HG03354 (cell line): Measurements from ENCODE around the gene PALLD.

ENCODE experiments used
- ATAC-seq: cut with Tn5 transposase; IDR thresholded peaks from one replicate; pipeline ENCODE4 v1.9.1; 2021; ENCODE audit warnings: mild to moderate bottlenecking; ENCODE audit not compliant: unreplicated experiment, poor library complexity, severe bottlenecking

Gene PALLD

GRCh38 chr4:168551945-168552695 lies 55.3 kb downstream of the PALLD start:
- ATAC-seq = no peak

- no peak for ATAC-seq
These were observed 57.0 kb downstream of the PALLD start for GRCh38 chr4:168553714-168554370.

- ATAC-seq = no peak
These were observed 58.6 kb downstream of the PALLD start for GRCh38 chr4:168555437-168555836.

GRCh38 chr4:168557658-168558057 lies 60.8 kb downstream of the PALLD start:
- no peak for ATAC-seq

- no peak for ATAC-seq
These were observed 61.7 kb downstream of the PALLD start for GRCh38 chr4:168558599-168558998.

GRCh38 chr4:168560184-168561180 lies 63.6 kb downstream of the PALLD start:
- ATAC-seq = no peak

GRCh38 chr4:168562041-168562571 lies 65.3 kb downstream of the PALLD start:
- ATAC-seq = no peak

- ATAC-seq = no peak
These were observed 67.2 kb downstream of the PALLD start for GRCh38 chr4:168564023-168564422.

- ATAC-seq = no peak
These were observed 68.3 kb downstream of the PALLD start for GRCh38 chr4:168565130-168565529.

- no peak for ATAC-seq
These were observed 69.9 kb downstream of the PALLD start for GRCh38 chr4:168566726-168567125.

GRCh38 chr4:168569066-168569930 lies 72.4 kb downstream of the PALLD start:
- ATAC-seq = no peak

GRCh38 chr4:168569931-168570276 lies 73.1 kb downstream of the PALLD start:
- ATAC-seq = no peak

GRCh38 chr4:168570466-168570865 lies 73.6 kb downstream of the PALLD start:
- ATAC-seq = no peak

GRCh38 chr4:168572002-168572401 lies 75.2 kb downstream of the PALLD start:
- ATAC-seq = no peak

GRCh38 chr4:168573870-168574269 lies 77.0 kb downstream of the PALLD start:
- ATAC-seq = no peak

GRCh38 chr4:168574581-168575295 lies 77.9 kb downstream of the PALLD start:
- no peak for ATAC-seq

GRCh38 chr4:168575473-168575872 lies 78.6 kb downstream of the PALLD start:
- no peak for ATAC-seq

GRCh38 chr4:168577624-168578023 lies 80.8 kb downstream of the PALLD start:
- no peak for ATAC-seq

- ATAC-seq = no peak
These were observed 83.4 kb downstream of the PALLD start for GRCh38 chr4:168580228-168580627.
